ENCODE results near the gene COL6A3. TPM values are rescaled to one million over a fixed set of nuclear protein-coding genes. Genes with fewer than 3 reads are reported as not detected.
A peak's percentile ranks its signal among the peaks of the same experiment; 100 is the strongest.

The COL6A3 gene
- total RNA-seq, 1 donor from 2014 or later: 119 TPM

GRCh38 chr2:237423891-237424290, 9.9 kb upstream of the COL6A3 start:
- H3K36me3 ChIP-seq: no peaks in the 10 kb centered on the region
- intact Hi-C loops (cut with DNase I): no loop called here
- no peak overlapping the region for H3K27ac ChIP-seq
- peaks cover 4% of the 10 kb centered on the region for H3K4me1 ChIP-seq
- ATAC-seq (no peak), DNase-seq (no peak)
- TF ChIP-seq CTCF (IDR thresholded peaks at IDR 0.05): no peak
- no peaks in the 10 kb centered on the region for H3K9me3 ChIP-seq
- no peak overlapping the region for H3K4me3 ChIP-seq
- no peaks in the 10 kb centered on the region for H3K27me3 ChIP-seq

GRCh38 chr2:237422309-237422708, 8.3 kb upstream of the COL6A3 start:
- intact Hi-C loops (cut with DNase I): no loop called here
- Histone ChIP-seq H3K36me3 (no peaks in the 10 kb centered on the region), H3K4me1 (peaks cover 4% of the 10 kb centered on the region), H3K27ac (no peak overlapping the region), H3K9me3 (no peaks in the 10 kb centered on the region), H3K27me3 (no peaks in the 10 kb centered on the region), H3K4me3 (no peak overlapping the region)
- no peak for ATAC-seq
- no peak for DNase-seq
- TF ChIP-seq CTCF (IDR thresholded peaks at IDR 0.05): no peak

- ATAC-seq: peak; percentile 96
- intact Hi-C loops (cut with DNase I): no loop called here
- Histone ChIP-seq H3K27ac (peak overlapping the region; percentile 20), H3K27me3 (no peaks in the 10 kb centered on the region), H3K36me3 (no peaks in the 10 kb centered on the region), H3K9me3 (no peaks in the 10 kb centered on the region), H3K4me3 (peak overlapping the region; percentile 21), H3K4me1 (peaks cover 4% of the 10 kb centered on the region)
- peak; percentile 88 for DNase-seq
- peak; percentile 82 for TF ChIP-seq CTCF (IDR thresholded peaks at IDR 0.05)
Observed at GRCh38 chr2:237421542-237422116, 7.7 kb upstream of the COL6A3 start.

GRCh38 chr2:237418300-237418699, 4.3 kb upstream of the COL6A3 start:
- no peak for TF ChIP-seq CTCF (IDR thresholded peaks at IDR 0.05)
- no peak overlapping the region for H3K4me3 ChIP-seq
- H3K36me3 ChIP-seq: no peaks in the 10 kb centered on the region
- no peak for DNase-seq
- no peaks in the 10 kb centered on the region for H3K9me3 ChIP-seq
- no peak overlapping the region for H3K27ac ChIP-seq
- no peaks in the 10 kb centered on the region for H3K27me3 ChIP-seq
- no peak for ATAC-seq
- intact Hi-C loops (cut with DNase I): no loop called here
- H3K4me1 ChIP-seq: peaks cover 4% of the 10 kb centered on the region

GRCh38 chr2:237412988-237413776, 782 bp downstream of the COL6A3 start:
- peak overlapping the region; percentile 40 for H3K4me3 ChIP-seq
- H3K27ac ChIP-seq: peak overlapping the region; percentile 73
- no peaks in the 10 kb centered on the region for H3K36me3 ChIP-seq
- H3K9me3 ChIP-seq: no peaks in the 10 kb centered on the region
- H3K27me3 ChIP-seq: no peaks in the 10 kb centered on the region
- no peaks in the 10 kb centered on the region for H3K4me1 ChIP-seq
- TF ChIP-seq CTCF (IDR thresholded peaks at IDR 0.05): no peak
- ATAC-seq (peak; percentile 37), DNase-seq (no peak)
- intact Hi-C loops (cut with DNase I): no loop called here

Measured in upper lobe of right lung (tissue), 1 donor.